Measurements from ENCODE around the gene WSCD2.

WSCD2 gene

DNA sequence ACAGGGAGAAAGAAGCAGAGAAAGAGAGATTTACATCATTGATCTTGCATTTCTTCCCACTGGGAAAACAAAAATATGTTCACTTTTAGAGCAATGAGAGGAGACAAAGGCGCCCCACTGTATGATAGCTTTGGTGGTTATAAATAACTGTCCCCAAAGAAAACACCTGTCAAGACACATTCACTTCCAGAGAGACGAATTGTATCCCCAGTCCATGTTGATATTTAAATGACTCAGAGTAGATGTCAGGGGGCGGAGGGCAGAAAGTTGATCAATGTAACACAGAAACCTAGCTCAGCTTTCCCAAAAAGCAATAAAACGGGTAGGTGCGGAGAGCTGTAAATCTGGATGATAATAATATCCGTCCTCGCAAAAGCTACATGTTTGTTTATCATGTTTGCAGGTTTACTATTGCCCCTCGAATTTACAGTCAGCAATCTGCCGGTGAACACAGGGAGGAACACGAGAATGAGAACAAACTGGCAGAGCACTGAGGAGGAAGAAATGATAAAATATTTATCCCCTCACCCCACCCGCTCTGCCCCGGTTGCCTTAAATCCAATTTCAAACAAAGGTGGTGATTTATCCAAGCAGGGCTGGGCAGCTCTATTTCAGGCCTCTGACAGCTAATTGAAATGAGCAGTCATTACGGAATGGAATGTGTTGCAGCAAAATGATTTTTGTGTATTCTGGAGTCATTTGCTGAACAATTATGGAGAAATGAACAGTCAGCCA is 125.6 kb downstream of the WSCD2 start:
- Histone ChIP-seq H3K9me3 (peaks cover 0 to 12% (median 7%) of the 10 kb centered on the region in 3 donors), H3K4me3 (no peak overlapping the region), H3K27ac (no peak overlapping the region), H3K36me3 (no peaks in the 10 kb centered on the region), H3K27me3 (peaks cover 0 to 30% of the 10 kb centered on the region in 2 donors), H3K4me1 (no peaks in the 10 kb centered on the region)
- intact Hi-C loops (cut with DNase I; ENCODE audit: low total_unique reads), result no loop called here
- TF ChIP-seq CTCF (IDR thresholded peaks at IDR 0.05), result no peak
- no peak for DNase-seq

DNA sequence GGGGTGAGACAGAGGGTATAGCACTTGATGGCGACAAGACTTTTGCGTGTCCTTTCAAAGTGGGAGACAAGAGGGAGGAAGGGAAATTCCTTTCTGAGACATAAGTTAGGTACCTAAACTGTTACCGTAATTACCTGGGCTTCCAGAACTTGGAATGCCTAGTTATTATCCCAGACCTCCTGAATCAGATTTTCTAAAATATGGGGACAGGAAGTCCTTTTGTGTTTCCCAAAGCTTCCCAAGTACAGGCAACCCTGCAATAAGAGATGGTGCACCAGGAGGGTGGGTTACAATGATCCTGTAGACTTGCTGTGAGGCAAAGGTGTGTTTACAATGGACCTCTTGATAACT is 126.1 kb downstream of the WSCD2 start:
- no peak for TF ChIP-seq CTCF (IDR thresholded peaks at IDR 0.05)

DNA sequence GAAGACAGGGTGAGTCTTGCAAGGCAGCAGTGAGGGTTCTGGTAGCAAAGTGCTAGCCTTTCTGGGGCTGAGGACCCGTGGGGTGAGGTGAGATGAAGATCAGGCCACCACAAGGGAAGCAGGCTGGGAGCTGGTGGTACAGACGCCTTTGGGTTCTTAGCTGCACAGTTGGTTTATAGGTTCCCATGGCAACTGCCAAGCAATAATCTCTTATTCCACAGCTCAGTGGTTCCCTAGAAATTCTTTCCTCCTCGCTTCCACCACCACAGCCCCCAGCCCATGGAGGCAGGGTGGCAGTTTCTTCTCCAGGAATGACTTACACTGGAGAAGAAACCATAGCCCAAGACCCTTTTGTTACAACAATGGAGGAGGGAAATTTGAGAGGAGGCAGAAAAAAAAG is 127.9 kb downstream of the WSCD2 start:
- Histone ChIP-seq H3K4me1 (no peaks in the 10 kb centered on the region), H3K27ac (no peak overlapping the region)

More for the DNA sequence above, 126.1 kb downstream of the WSCD2 start:
- Histone ChIP-seq H3K9me3 (peaks cover 0 to 17% (median 10%) of the 10 kb centered on the region in 3 donors), H3K27me3 (peaks cover 0 to 30% of the 10 kb centered on the region in 2 donors), H3K27ac (no peak overlapping the region), H3K4me1 (no peaks in the 10 kb centered on the region), H3K36me3 (no peaks in the 10 kb centered on the region), H3K4me3 (no peak overlapping the region)
- no peak for DNase-seq
- intact Hi-C loops (cut with DNase I; ENCODE audit: low total_unique reads), result no loop called here

GRCh38 chr12:108257610-108258106 is 128.6 kb downstream of the WSCD2 start:
- Histone ChIP-seq H3K27me3 (peaks cover 0 to 15% of the 10 kb centered on the region in 2 donors), H3K9me3 (peaks cover 0 to 32% (median 31%) of the 10 kb centered on the region in 3 donors), H3K27ac (no peak overlapping the region), H3K4me3 (no peak overlapping the region), H3K36me3 (no peaks in the 10 kb centered on the region), H3K4me1 (no peaks in the 10 kb centered on the region)
- TF ChIP-seq CTCF (IDR thresholded peaks at IDR 0.05), result no peak
- intact Hi-C loops (cut with DNase I; ENCODE audit: low total_unique reads), result no loop called here
- DNase-seq, result no peak

More for the DNA sequence above, 127.9 kb downstream of the WSCD2 start:
- H3K36me3 ChIP-seq, result no peaks in the 10 kb centered on the region
- H3K4me3 ChIP-seq, result no peak overlapping the region
- peaks cover 0 to 18% of the 10 kb centered on the region in 2 donors for H3K27me3 ChIP-seq
- TF ChIP-seq CTCF (IDR thresholded peaks at IDR 0.05), result no peak
- intact Hi-C loops (cut with DNase I; ENCODE audit: low total_unique reads), result no loop called here
- H3K9me3 ChIP-seq, result peaks cover 0 to 29% (median 27%) of the 10 kb centered on the region in 3 donors
- no peak for DNase-seq

GRCh38 chr12:108260039-108260438 is 131.0 kb downstream of the WSCD2 start:
- Histone ChIP-seq H3K27me3 (peaks cover 0 to 10% of the 10 kb centered on the region in 2 donors), H3K36me3 (no peaks in the 10 kb centered on the region), H3K4me1 (no peaks in the 10 kb centered on the region), H3K27ac (no peak overlapping the region), H3K9me3 (peaks cover 0 to 32% (median 31%) of the 10 kb centered on the region in 3 donors), H3K4me3 (no peak overlapping the region)
- intact Hi-C loops (cut with DNase I; ENCODE audit: low total_unique reads), result no loop called here
- no peak for TF ChIP-seq CTCF (IDR thresholded peaks at IDR 0.05)
- no peak for DNase-seq
